WTC11 (cell line): ENCODE measurements around the gene KPNA4. TPM values are rescaled to one million over a fixed set of nuclear protein-coding genes. Genes with fewer than 3 reads are reported as not detected.

Experiments used
- ATAC-seq: fragments of 200-7000 bp; cut with Tn5 transposase; 2 replicates; pipeline ENCODE4 v1.10.0; 2021; ENCODE audit warnings: mild to moderate bottlenecking, moderate library complexity
- CTCF ChIA-PET: fragments of 300-600 bp; sonication (Branson Sonifier 250); formaldehyde crosslinking; loops from one replicate; lab custom pipeline; 2021; ENCODE audit warnings: antibody characterized with exemption; lab: Charles Lee
- POLR2A ChIA-PET: fragments of 350-600 bp; sonication (Branson Sonifier 250); formaldehyde crosslinking; loops from one replicate; lab custom pipeline; 2021; ENCODE audit warnings: antibody characterized with exemption; lab: Charles Lee
- DNase-seq: peaks from one replicate; pipeline ENCODE4 v3.0.0; 2021; ENCODE audit warnings: low spot score
- H3K27ac Mint-ChIP-seq: 2 replicates; pipeline ENCODE4 v1.8.0; 2021; ENCODE audit warnings: mixed read lengths
- H3K27me3 Mint-ChIP-seq: 2 replicates; pipeline ENCODE4 v1.8.0; 2021; ENCODE audit warnings: low read depth, mild to moderate bottlenecking, moderate library complexity, mixed read lengths
- H3K36me3 Mint-ChIP-seq: 2 replicates; pipeline ENCODE4 v1.8.0; 2021; ENCODE audit warnings: mixed read lengths
- H3K4me1 Mint-ChIP-seq: 2 replicates; pipeline ENCODE4 v1.8.0; 2022; ENCODE audit warnings: mixed read lengths
- H3K4me3 Mint-ChIP-seq: 2 replicates; pipeline ENCODE4 v1.8.0; 2021; ENCODE audit warnings: mild to moderate bottlenecking, moderate library complexity, mixed read lengths
- H3K9me3 Mint-ChIP-seq: 2 replicates; pipeline ENCODE4 v1.8.0; 2021; ENCODE audit warnings: mixed read lengths
- ARID4B ChIP-seq: sonication (generic); formaldehyde crosslinking; IDR thresholded peaks from 2 replicates; pipeline ENCODE4 v1.8.0; 2023; ENCODE audit warnings: missing genetic modification reagents, mild to moderate bottlenecking, borderline replicate concordance
- E2F1 ChIP-seq: sonication (generic); formaldehyde crosslinking; IDR thresholded peaks from 2 replicates; pipeline ENCODE4 v1.8.0; 2022; ENCODE audit warnings: mild to moderate bottlenecking, missing genetic modification reagents
- ELF4 ChIP-seq: sonication (generic); formaldehyde crosslinking; IDR thresholded peaks from 2 replicates; pipeline ENCODE4 v1.8.1; 2022; ENCODE audit warnings: low read depth, mild to moderate bottlenecking, moderate library complexity, missing genetic modification reagents
- ESRRA ChIP-seq: sonication (generic); formaldehyde crosslinking; IDR thresholded peaks from 2 replicates; pipeline ENCODE4 v1.8.1; 2022; ENCODE audit warnings: mild to moderate bottlenecking, missing genetic modification reagents, borderline replicate concordance
- GRHL2 ChIP-seq: fragments of 250-450 bp; sonication (Bioruptor Pico); IDR thresholded peaks from 2 replicates; pipeline ENCODE4 v1.8.0; 2022; ENCODE audit warnings: mild to moderate bottlenecking, moderate library complexity; ENCODE audit not compliant: insufficient replicate concordance, severe bottlenecking
- IRF2 ChIP-seq: sonication (generic); formaldehyde crosslinking; IDR thresholded peaks from 2 replicates; pipeline ENCODE4 v1.8.0; 2022; ENCODE audit warnings: low read depth, missing genetic modification reagents, borderline replicate concordance
- JAZF1 ChIP-seq: fragments of 250-450 bp; sonication (Bioruptor Pico); IDR thresholded peaks from 2 replicates; pipeline ENCODE4 v1.9.0; 2021; ENCODE audit warnings: moderate library complexity, mild to moderate bottlenecking, inconsistent platforms
- MAX ChIP-seq: sonication (generic); formaldehyde crosslinking; IDR thresholded peaks from 2 replicates; pipeline ENCODE4 v1.8.0; 2022; ENCODE audit warnings: mild to moderate bottlenecking, missing genetic modification reagents
- NR3C1 ChIP-seq: sonication (generic); formaldehyde crosslinking; conservative IDR thresholded peaks from 2 replicates; pipeline ENCODE4 v1.8.1; 2023; ENCODE audit warnings: low read depth, mild to moderate bottlenecking, missing genetic modification reagents
- PRDM15 ChIP-seq: sonication (generic); formaldehyde crosslinking; IDR thresholded peaks from 2 replicates; pipeline ENCODE4 v1.8.0; 2022; ENCODE audit warnings: missing genetic modification reagents
- PREB ChIP-seq: sonication (generic); formaldehyde crosslinking; IDR thresholded peaks from 2 replicates; pipeline ENCODE4 v1.8.1; 2022; ENCODE audit warnings: mild to moderate bottlenecking, missing genetic modification reagents, moderate library complexity, borderline replicate concordance
- PRRX2 ChIP-seq: fragments of 250-450 bp; sonication (Bioruptor Pico); IDR thresholded peaks from 2 replicates; pipeline ENCODE4 v1.8.0; 2021; ENCODE audit warnings: mild to moderate bottlenecking
- ZNF121 ChIP-seq: sonication (generic); formaldehyde crosslinking; IDR thresholded peaks from 2 replicates; pipeline ENCODE4 v1.8.0; 2023; ENCODE audit warnings: missing genetic modification reagents
- ZNF138 ChIP-seq: sonication (generic); formaldehyde crosslinking; conservative IDR thresholded peaks from 2 replicates; pipeline ENCODE4 v1.8.1; 2022; ENCODE audit warnings: mild to moderate bottlenecking, moderate library complexity, missing genetic modification reagents
- ZNF423 ChIP-seq: fragments of 250-450 bp; sonication (Bioruptor Pico); IDR thresholded peaks from 2 replicates; pipeline ENCODE4 v2.1.2; 2022; ENCODE audit warnings: mild to moderate bottlenecking, moderate library complexity
- ZNF425 ChIP-seq: fragments of 250-450 bp; sonication (Bioruptor Pico); conservative IDR thresholded peaks from 2 replicates; pipeline ENCODE4 v1.9.0; 2021; ENCODE audit warnings: mild to moderate bottlenecking
- ZNF532 ChIP-seq: fragments of 250-450 bp; sonication (Bioruptor Pico); IDR thresholded peaks from 2 replicates; pipeline ENCODE4 v1.9.0; 2021; ENCODE audit warnings: mild to moderate bottlenecking, borderline replicate concordance
- total RNA-seq: library from RNA; stranded (reverse); gene quantifications from 3 replicates; pipeline ENCODE4 v1.2.3, GENCODE V29; 2021

Gene KPNA4
- total RNA-seq, 1 experiment from 2014 or later, result 52.2 TPM

GRCh38 chr3:160588023-160588422, 22.7 kb upstream of the KPNA4 start:
- ChIA-PET POLR2A (no interaction called here), CTCF (no interaction called here)
- Mint-ChIP-seq H3K9me3 (peaks cover 8% of the 10 kb centered on the region; the same call in 1 of the 2 replicates), H3K27me3 (no peaks in the 10 kb centered on the region; the same call in 1 of the 2 replicates), H3K27ac (no peak overlapping the region), H3K36me3 (no peaks in the 10 kb centered on the region), H3K4me3 (no peak overlapping the region), H3K4me1 (no peaks in the 10 kb centered on the region)
- TF ChIP-seq E2F1 (no peak), GRHL2 (CRISPR knock-in tag) (no peak), NR3C1 (CRISPR knock-in tag) (no peak), PRRX2 (CRISPR knock-in tag) (no peak), ELF4 (CRISPR knock-in tag) (no peak), IRF2 (CRISPR knock-in tag) (no peak), ZNF138 (CRISPR knock-in tag) (no peak), ZNF532 (CRISPR knock-in tag) (no peak), ZNF425 (CRISPR knock-in tag) (no peak), ESRRA (CRISPR knock-in tag) (no peak), ZNF121 (no peak)
- ATAC-seq (no peak), DNase-seq (no peak)

GRCh38 chr3:160587105-160587504, 21.7 kb upstream of the KPNA4 start:
- Mint-ChIP-seq H3K36me3 (no peaks in the 10 kb centered on the region), H3K27me3 (no peaks in the 10 kb centered on the region; the same call in 1 of the 2 replicates), H3K4me1 (no peaks in the 10 kb centered on the region), H3K4me3 (no peak overlapping the region), H3K9me3 (peaks cover 8% of the 10 kb centered on the region; the same call in 1 of the 2 replicates), H3K27ac (no peak overlapping the region)
- DNase-seq, result no peak
- CTCF ChIA-PET, result no interaction called here
- POLR2A ChIA-PET, result no interaction called here
- no peak for ATAC-seq
- no peak for TF ChIP-seq ARID4B (CRISPR knock-in tag)
- TF ChIP-seq ZNF423 (CRISPR knock-in tag), result no peak
- TF ChIP-seq MAX, result no peak
- TF ChIP-seq PRDM15, result no peak
- TF ChIP-seq JAZF1 (CRISPR knock-in tag), result no peak
- no peak for TF ChIP-seq PREB (CRISPR knock-in tag)
